GM12892 (cell line): ENCODE data around the gene FRMPD2.

Experiments
- POLR2A ChIP-seq: IDR thresholded peaks from 2 replicates; pipeline ENCODE4 v1.6.1; 2011; ENCODE audit warnings: low read depth, low read length, control low read depth
- POLR2AphosphoS5 ChIP-seq: IDR thresholded peaks from 2 replicates; pipeline ENCODE4 v1.6.1; 2011; ENCODE audit warnings: low read depth, low read length, control low read depth

- TF ChIP-seq POLR2AphosphoS5 (no peak), POLR2A (no peak)
Observed at GRCh38 chr10:48316236-48316635, 41.7 kb upstream of the FRMPD2 start.
